Cardiac muscle cell (in vitro differentiated cells and primary cell): ENCODE results near the gene SDSL. TPM values are rescaled to one million over a fixed set of nuclear protein-coding genes. Genes with fewer than 3 reads are reported as not detected.
A peak's percentile ranks its signal among the peaks of the same experiment; 100 is the strongest.

Experiments used
- DNase-seq, 2 donors: peaks; one replicate each; pipeline versions ENCODE4 v3.0.0 to v3.0.0-alpha.2; 2010 to 2017; ENCODE audit warnings: low read depth in 1 of 2, low spot score in 1 of 2
- H3K27ac ChIP-seq: fragments of 200-600 bp; sonication (generic); 2 replicates; pipeline ENCODE4 v1.5.1; 2016
- H3K27me3 ChIP-seq: fragments of 200-600 bp; sonication (generic); 2 replicates; pipeline ENCODE4 v1.6.0; 2016; ENCODE audit warnings: control low read depth
- H3K36me3 ChIP-seq: fragments of 200-600 bp; sonication (generic); 2 replicates; pipeline ENCODE4 v1.5.1; 2016; ENCODE audit warnings: control low read depth
- H3K4me1 ChIP-seq: fragments of 200-600 bp; sonication (generic); 2 replicates; pipeline ENCODE4 v1.8.1; 2017; ENCODE audit warnings: low read depth, mild to moderate bottlenecking, mixed run types
- H3K4me3 ChIP-seq: fragments of 200-600 bp; sonication (generic); 2 replicates; pipeline ENCODE4 v1.5.1; 2016; ENCODE audit warnings: mild to moderate bottlenecking
- H3K9me3 ChIP-seq: fragments of 200-600 bp; sonication (generic); 2 replicates; pipeline ENCODE4 v1.5.1; 2017; ENCODE audit warnings: low read depth, mild to moderate bottlenecking, control low read depth
- CTCF ChIP-seq: IDR thresholded peaks from 2 replicates; pipeline ENCODE4 v1.5.1; 2012; ENCODE audit warnings: low read depth, mild to moderate bottlenecking, low read length
- polyA plus RNA-seq: library from polyadenylated mRNA; unstranded; fragments of >200 nt; fragmentation: Nextera tagmentation; extraction: Ambion mirVana; gene quantifications from 2 replicates; pipeline ENCODE4 v1.2.1, GENCODE V29; 2016
- total RNA-seq: library from RNA; depleted of rRNA; stranded (reverse); fragments of >200 nt; gene quantifications from 2 replicates; pipeline ENCODE4 v1.2.3, GENCODE V29; 2016

The SDSL gene
- total and polyA plus RNA-seq, 2 experiments from 2014 or later: 13.2 to 14.6 TPM

DNA sequence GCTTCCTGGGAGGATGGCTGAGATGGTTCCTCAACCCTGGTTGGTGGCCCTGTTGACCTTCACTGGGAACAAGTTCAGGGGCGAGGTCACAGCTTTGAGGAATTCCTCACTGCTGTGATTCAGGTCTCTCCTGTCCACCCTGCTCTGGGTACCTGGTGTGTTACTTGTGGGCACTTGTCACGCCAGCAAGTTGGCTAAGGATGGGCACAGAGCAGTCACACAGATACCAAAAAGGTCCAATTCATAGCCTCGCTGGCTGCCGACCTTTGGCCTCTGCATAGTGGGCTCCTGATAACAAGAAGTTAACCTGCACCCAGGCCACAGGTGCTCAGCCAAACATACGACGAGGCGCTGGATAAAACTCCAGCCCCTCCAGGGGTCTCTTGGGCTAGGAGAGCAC is 29.7 kb upstream of the SDSL start:
- no peaks in the 10 kb centered on the region for H3K36me3 ChIP-seq
- TF ChIP-seq CTCF: no peak
- no peak for DNase-seq

GRCh38 chr12:113392988-113393579 is 29.1 kb upstream of the SDSL start:
- Histone ChIP-seq H3K9me3 (no peaks in the 10 kb centered on the region), H3K36me3 (no peaks in the 10 kb centered on the region), H3K27me3 (peaks cover 3% of the 10 kb centered on the region), H3K4me1 (no peaks in the 10 kb centered on the region), H3K4me3 (no peak overlapping the region), H3K27ac (no peak overlapping the region)
- no peak for TF ChIP-seq CTCF
- DNase-seq: peak in 1 of 2 donors; percentile 44

More for the DNA sequence above, 29.7 kb upstream of the SDSL start:
- Histone ChIP-seq H3K27me3 (peaks cover 3% of the 10 kb centered on the region), H3K4me3 (no peak overlapping the region), H3K9me3 (no peaks in the 10 kb centered on the region), H3K4me1 (no peaks in the 10 kb centered on the region), H3K27ac (no peak overlapping the region)

GRCh38 chr12:113393749-113394148 is 28.4 kb upstream of the SDSL start:
- no peaks in the 10 kb centered on the region for H3K36me3 ChIP-seq
- no peaks in the 10 kb centered on the region for H3K4me1 ChIP-seq
- peaks cover 3% of the 10 kb centered on the region for H3K27me3 ChIP-seq
- DNase-seq: no peak
- no peak for TF ChIP-seq CTCF
- H3K27ac ChIP-seq: no peak overlapping the region
- no peaks in the 10 kb centered on the region for H3K9me3 ChIP-seq
- H3K4me3 ChIP-seq: no peak overlapping the region

DNA sequence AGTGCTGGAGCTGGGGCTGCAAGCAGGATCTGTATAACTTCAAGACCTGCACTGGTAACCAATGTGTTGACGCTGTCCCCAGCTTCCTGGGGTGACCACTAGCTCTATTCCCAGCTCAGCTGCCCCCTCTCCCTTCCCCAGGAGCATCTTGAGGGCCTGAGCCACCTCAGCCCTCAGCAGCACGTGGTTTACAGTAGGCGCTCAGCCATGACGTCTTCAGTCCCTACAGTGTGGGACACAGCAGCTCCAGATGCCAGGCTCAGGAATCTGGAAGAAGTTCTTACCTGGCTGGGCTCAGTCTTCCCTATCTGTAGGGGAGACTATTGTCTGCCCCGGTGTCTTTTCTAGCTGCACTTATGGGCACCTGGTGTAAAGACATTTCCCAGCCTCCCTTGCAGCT is 27.1 kb upstream of the SDSL start:
- no peak for TF ChIP-seq CTCF
- H3K36me3 ChIP-seq: no peaks in the 10 kb centered on the region
- no peak overlapping the region for H3K4me3 ChIP-seq
- peaks cover 3% of the 10 kb centered on the region for H3K27me3 ChIP-seq
- H3K4me1 ChIP-seq: no peaks in the 10 kb centered on the region
- H3K27ac ChIP-seq: no peak overlapping the region
- no peak for DNase-seq
- no peaks in the 10 kb centered on the region for H3K9me3 ChIP-seq

- Histone ChIP-seq H3K4me3 (no peak overlapping the region), H3K27ac (no peak overlapping the region), H3K27me3 (peaks cover 3% of the 10 kb centered on the region), H3K36me3 (no peaks in the 10 kb centered on the region), H3K9me3 (no peaks in the 10 kb centered on the region), H3K4me1 (no peaks in the 10 kb centered on the region)
- no peak for DNase-seq
- no peak for TF ChIP-seq CTCF
Measured at GRCh38 chr12:113396200-113396599, 26.0 kb upstream of the SDSL start.
